ENCODE results near the gene KBTBD2. TPM values are rescaled to one million over a fixed set of nuclear protein-coding genes. Genes with fewer than 3 reads are reported as not detected.

The KBTBD2 gene
- 36.6 and 37.0 TPM in 2 replicates for total RNA-seq
- polyA plus RNA-seq: 19.8 and 24.8 TPM in 2 replicates
- polyA plus RNA-seq (2011; cell fraction: cytosol; rRNA removed): 21.3 and 23.0 TPM in 2 replicates
- polyA plus RNA-seq (2011; cell fraction: nucleus; rRNA removed): 44.7 and 52.5 TPM in 2 replicates
- 27.1 and 32.1 TPM in 2 replicates for polyA plus RNA-seq (2012)
- polyA minus RNA-seq: 51.4 and 51.5 TPM in 2 replicates
- 16.2 TPM for polyA minus RNA-seq (2011; cell fraction: cytosol; rRNA and poly(A)+ RNA removed)
- polyA minus RNA-seq (2011; cell fraction: nucleus; rRNA and poly(A)+ RNA removed): 65.4 and 86.4 TPM in 2 replicates
- percentile 97 among the genes with signal in this experiment for Bru-seq, nascent RNA
- BruChase-seq, experiment 1, labeled RNA remaining after a 6-hour chase: percentile 86 among the genes with signal in this experiment
- percentile 96 among the genes with signal in this experiment for BruChase-seq, experiment 2, labeled RNA remaining after a 2-hour chase
- long read RNA-seq, transcript KBTBD2-201 (4 exons, 3,745 nt): major isoform, 22 of 40 reads
- long read RNA-seq, partial matches to known transcripts: 1 of 40 reads
- long read RNA-seq, other reads (novel, unspliced or antisense): 17 of 40 reads

DNA sequence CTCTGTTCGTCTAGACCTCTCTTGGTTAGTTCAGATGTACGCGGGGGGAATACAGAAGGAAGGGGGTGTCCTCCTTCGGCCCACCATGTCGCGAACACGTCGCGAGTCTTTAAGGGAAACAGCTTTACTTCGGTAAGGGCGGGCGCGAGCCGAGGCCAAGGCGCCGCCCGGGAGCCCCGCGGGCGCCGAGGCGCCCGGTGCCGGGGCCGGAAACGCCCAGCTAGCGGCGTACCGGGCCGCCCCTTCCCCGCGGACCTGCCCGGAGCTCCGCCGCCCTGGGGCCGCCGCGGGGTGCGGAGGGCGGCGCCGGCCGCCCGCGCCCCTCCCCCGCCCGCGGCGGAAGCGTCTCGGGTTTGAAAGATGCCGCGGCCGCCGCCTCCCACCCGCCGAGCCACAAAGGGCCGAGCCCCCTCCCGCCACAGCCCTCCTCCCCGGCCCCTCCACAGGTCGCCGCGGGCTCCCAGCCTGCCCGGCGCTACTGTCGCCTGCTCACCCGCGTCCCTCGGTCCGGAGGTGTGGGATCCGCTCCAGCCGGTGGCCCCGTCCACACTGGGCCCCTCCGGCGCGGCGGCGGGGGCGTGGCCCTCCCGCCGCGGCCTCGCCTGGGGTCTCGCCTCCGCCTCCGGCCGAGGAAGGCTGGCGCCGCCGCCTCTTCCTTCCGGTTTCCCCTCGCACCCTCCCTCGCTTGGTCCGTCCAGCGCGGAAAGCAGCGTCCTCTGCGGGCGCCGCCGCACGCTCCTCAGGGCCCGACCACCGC lies at the start of gene KBTBD2:
TSS of gene KBTBD2 (minus strand) at position 718 of the 757 bp plus-strand sequence. CDS start 12,156 bp downstream, outside the sequence.
- TF ChIP-seq, protein P1, sequence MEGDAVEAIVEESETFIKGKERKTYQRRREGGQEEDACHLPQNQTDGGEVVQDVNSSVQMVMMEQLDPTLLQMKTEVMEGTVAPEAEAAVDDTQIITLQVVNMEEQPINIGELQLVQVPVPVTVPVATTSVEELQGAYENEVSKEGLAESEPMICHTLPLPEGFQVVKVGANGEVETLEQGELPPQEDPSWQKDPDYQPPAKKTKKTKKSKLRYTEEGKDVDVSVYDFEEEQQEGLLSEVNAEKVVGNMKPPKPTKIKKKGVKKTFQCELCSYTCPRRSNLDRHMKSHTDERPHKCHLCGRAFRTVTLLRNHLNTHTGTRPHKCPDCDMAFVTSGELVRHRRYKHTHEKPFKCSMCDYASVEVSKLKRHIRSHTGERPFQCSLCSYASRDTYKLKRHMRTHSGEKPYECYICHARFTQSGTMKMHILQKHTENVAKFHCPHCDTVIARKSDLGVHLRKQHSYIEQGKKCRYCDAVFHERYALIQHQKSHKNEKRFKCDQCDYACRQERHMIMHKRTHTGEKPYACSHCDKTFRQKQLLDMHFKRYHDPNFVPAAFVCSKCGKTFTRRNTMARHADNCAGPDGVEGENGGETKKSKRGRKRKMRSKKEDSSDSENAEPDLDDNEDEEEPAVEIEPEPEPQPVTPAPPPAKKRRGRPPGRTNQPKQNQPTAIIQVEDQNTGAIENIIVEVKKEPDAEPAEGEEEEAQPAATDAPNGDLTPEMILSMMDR (IDR thresholded peaks at IDR 0.05; ENCODE audit: extremely low read depth in 1 of 2, insufficient read depth in 1 of 2, low read depth in 1 of 2, low read length in 2 of 2): no peak
- no peak for TF ChIP-seq JUN (IDR thresholded peaks at IDR 0.05; ENCODE audit: borderline replicate concordance, insufficient read depth, insufficient read length, low read depth)
- peak; percentile 98 for TF ChIP-seq POLR2AphosphoS5 (IDR thresholded peaks at IDR 0.05; ENCODE audit: insufficient read depth, low read depth, low read length)
- TF ChIP-seq POLR2A (IDR thresholded peaks at IDR 0.05; ENCODE audit: low read depth, low read length): peak; percentile 88
- peak; percentile 52 for TF ChIP-seq MYC (IDR thresholded peaks at IDR 0.05; ENCODE audit: low read depth, low read length)

More for the DNA sequence above, at the start of gene KBTBD2:
- Histone ChIP-seq H3K9me1 (replicated peaks; ENCODE audit: control insufficient read depth, extremely low read depth, insufficient read depth, low read length) (no peaks in the 10 kb centered on the region), H3K79me2 (ENCODE audit: control insufficient read depth, insufficient read depth, low read length) (peaks cover 48% of the 10 kb centered on the region), H3K9ac (replicated peaks; ENCODE audit: extremely low read depth, insufficient read depth, low read length) (peak within 1 kb of the TSS; percentile 100), H2AFZ (ENCODE audit: low read depth, low read length) (peak within 1 kb of the TSS; percentile 70), H3K4me2 (ENCODE audit: insufficient read depth, low read length) (peak within 1 kb of the TSS; percentile 97), H4K20me1 (replicated peaks; ENCODE audit: control insufficient read depth, extremely low read depth, insufficient read depth, low read length) (peaks cover 13% of the 10 kb centered on the region), H3K27ac (ENCODE audit: insufficient read depth, low read depth, low read length) (peak within 1 kb of the TSS; percentile 99), H3K4me1 (ENCODE audit: control insufficient read depth, extremely low read depth, insufficient read depth, low read length) (peaks cover 46% of the 10 kb centered on the region), H3K4me3 (replicated peaks in 1 of 3; ENCODE audit: insufficient read depth in 1 of 3, low read depth in 1 of 3, low read length in 3 of 3) (peak within 1 kb of the TSS; percentile 76 to 96 (median 90)), H3K9me3 (replicated peaks; ENCODE audit: control insufficient read depth, insufficient read depth, low read length) (no peaks in the 10 kb centered on the region), H3K36me3 (ENCODE audit: control insufficient read depth in 2 of 2, extremely low read depth in 1 of 2, insufficient read depth in 2 of 2, low read length in 2 of 2) (no peaks in the 10 kb centered on the region), H3K27me3 (ENCODE audit: control insufficient read depth in 2 of 2, insufficient read depth in 2 of 2, low read length in 2 of 2) (no peaks in the 10 kb centered on the region)
- BruUV-seq (replicated peaks): no TSS peak
- dilution Hi-C loops (cut with MboI; ENCODE audit: extremely low pct_ligation_motif_present, low sequenced_read_pairs): no loop called here
- FAIRE-seq (peak; percentile 8), DNase-seq (ENCODE audit: low read depth, low spot score) (peak; percentile 93)
- ChIA-PET CTCF (interaction anchor here (1.0 to 5.0 kb wide), 2 partner anchors 14 to 45 kb away, joined by 3 to 39 read pairs; no protein-coding TSS in a partner anchor), POLR2A (no interaction called here)
- intact Hi-C loops (cut with micrococcal nuclease): loop anchor here (1.0 to 5.0 kb wide), 2 partner anchors 401 to 836 kb away; partner anchors contain the start of gene LSM5

Data from endothelial cell of umbilical vein (primary cell).